Central memory CD4-positive, alpha-beta T cell (primary cell): ENCODE data around the gene LRATD1.

Experiments
- DNase-seq: peaks from one replicate; pipeline ENCODE4 v3.0.0; 2022

The LRATD1 gene

DNA sequence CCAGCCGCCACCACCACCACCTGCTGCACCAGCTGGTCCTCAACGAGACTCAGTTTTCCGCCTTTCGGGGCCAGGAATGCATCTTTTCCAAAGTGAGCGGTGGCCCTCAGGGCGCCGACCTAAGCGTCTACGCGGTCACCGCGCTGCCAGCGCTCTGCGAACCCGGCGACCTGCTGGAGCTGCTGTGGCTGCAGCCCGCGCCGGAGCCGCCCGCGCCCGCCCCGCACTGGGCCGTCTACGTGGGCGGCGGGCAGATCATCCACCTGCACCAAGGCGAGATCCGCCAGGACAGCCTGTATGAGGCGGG is 1.6 kb downstream of the LRATD1 start:
- DNase-seq = no peak

DNA sequence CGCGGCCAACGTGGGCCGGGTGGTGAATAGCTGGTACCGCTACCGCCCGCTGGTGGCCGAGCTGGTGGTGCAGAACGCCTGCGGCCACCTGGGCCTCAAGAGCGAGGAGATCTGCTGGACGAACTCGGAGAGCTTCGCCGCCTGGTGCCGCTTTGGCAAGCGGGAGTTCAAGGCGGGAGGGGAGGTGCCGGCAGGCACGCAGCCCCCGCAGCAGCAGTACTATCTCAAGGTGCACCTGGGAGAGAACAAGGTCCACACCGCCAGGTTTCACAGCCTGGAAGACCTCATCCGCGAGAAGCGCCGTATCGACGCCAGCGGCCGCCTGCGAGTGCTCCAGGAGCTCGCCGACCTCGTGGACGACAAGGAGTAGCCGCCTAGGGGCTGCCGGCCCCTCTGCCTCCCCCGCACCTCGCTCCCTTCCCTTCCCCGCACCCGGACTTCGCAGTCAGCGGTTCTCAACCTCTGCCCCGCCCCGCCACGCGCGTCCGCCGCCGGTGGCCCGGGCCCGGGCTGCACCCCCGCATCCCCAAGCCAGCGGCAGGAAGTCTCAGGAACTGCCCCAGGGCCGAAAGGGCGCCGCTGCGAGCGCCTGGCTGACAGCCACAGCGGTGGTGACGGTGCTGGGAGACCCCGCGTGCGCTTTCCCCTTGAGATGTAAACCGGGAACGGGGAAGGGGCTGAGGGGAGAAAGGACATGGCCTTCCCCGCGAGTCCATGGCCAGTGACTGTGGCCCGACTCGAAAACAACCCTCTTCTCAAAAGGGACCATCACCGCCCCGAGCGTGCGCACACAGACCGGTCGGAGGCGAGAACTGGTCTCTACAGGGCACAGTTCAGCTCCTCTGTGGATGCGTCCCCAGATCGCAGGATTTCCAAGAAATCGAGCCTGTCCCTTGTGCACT is 2.2 kb downstream of the LRATD1 start:
- DNase-seq = no peak

DNA sequence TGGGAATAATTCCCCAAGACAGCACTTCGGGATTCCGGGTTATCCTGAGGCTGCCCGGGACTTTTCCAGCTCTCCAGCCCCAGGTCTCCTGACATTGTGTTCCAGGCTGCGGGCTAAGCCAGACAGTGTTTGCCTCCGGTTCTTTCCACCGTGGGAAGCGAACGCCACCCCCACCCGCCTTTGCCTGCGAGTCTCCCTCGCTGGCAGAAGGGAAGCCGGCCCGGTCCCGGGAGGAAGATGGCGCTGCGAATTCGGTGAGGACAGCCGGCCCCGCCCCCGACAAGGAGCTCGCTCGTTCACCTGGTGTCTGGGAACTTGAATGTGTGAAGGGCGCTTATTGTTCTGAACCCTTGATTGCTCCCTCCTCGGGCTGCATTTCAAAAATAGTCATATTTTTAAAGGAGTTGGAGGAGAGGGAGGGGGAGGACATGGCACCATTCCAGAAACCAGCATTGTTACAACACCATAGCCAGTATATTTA is 2.9 kb downstream of the LRATD1 start:
- DNase-seq = no peak

DNA sequence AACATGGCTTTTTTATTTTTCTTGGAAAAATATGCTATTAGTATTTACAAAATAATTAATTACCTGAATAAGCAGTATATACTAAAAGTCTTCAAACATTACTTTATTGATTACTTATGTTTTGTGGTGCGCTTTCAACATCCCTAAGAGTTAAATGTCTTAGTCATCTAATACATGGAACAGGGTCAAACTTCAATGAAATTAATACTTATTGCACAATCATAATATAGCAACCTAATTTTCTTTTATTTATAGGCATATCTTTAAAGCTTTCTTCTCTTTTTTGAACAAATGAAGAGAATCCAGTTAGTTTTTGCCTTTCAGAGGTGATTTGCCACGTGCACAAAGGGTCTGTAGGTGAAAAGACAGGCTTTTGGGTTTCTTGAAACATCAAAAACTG is 6.0 kb downstream of the LRATD1 start:
- no peak for DNase-seq

DNA sequence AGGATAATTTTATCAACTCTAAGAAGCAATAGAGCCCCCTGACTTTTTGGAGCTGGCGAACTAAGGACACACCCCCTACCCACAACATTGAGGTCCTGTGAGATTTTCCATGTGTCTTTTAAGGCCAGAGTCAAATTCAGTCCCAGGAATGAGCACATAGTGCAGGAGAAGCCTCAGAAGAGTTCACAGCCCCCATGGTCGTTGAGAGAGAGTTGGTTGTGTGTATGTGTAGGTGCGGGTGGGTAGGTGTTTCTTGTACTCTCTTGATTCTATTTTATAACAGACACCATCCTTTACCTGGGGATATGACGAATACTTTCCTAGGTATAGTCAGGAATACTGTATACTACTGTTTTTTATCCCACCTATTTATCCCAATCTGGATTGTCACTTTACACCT is 8.6 kb downstream of the LRATD1 start:
- no peak for DNase-seq

DNA sequence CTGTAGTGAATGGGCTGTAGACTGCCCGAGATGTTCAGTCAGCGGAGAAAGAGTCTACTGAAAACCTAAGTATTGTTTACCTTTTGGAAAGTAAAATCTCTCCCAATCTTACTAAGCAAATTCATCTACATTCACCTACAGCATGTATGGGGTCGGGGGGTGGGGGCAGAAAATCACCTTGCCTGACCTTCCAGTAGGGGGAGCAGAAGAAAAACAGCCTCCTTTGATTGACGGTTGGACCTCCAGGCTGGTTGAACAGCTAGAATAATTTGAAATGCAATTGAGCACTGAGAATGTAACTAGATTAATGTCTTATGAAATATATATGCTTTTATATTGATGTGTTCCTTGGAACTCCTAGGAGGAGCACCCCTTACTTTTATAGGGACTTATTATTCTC is 10.0 kb downstream of the LRATD1 start:
- no peak for DNase-seq

DNA sequence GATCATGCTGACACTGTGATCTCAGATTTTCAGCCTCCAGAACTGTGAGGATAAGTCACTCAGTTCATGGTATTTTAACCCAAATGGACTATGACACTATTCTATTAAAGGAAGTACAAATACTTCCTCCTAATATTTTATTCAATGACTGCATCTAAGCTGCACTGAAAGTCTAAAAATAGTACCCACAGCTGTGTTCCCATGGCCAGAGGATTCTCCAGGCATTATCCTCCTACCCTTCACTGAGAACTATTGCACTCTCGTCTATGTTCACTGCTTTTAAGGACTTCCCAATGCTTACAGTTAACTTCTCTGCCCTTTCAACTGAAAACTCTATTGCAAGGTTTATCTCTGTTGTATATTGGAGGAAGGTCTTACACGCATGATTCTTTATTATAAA is 15.2 kb downstream of the LRATD1 start:
- DNase-seq = no peak

DNA sequence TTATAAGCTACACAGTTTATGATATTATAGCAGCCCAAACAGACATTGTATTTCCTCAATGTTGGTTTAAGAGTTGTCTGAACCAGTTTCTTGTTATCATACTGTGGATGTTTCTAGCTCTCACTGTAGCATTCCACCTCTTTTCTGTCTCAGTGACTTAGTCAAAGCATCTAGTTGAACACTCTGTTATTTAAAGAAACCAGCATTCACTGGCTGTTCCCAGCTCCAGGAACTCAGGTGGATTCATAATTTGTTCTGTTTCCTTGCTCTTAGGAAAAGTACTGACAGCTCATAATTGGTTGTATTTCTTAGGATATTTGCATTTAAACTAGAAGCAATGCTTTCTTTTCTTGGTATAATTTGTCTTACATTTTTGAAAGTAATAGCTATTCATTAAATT is 17.5 kb downstream of the LRATD1 start:
- DNase-seq = no peak

DNA sequence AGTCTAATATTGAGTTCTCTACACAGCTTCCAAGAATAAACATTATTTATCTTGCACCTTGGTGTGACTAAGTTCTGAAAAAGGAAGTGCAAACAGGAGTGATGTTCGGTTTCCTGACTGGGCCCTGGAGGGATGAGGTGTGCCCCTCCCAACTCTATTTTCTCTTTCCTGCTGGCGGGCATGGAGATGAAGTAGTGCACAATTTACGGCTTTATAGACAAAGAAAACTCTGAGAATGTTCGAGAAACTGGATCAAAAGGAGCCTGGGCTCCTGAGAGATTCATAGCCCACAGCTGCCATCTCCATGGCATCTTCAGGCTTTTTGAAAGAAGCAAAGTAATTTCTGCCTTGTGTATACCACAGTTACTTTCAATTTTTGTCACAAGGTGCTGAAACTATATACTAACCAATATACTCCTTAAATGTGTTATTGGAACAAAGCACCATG is 22.3 kb downstream of the LRATD1 start:
- DNase-seq = no peak

DNA sequence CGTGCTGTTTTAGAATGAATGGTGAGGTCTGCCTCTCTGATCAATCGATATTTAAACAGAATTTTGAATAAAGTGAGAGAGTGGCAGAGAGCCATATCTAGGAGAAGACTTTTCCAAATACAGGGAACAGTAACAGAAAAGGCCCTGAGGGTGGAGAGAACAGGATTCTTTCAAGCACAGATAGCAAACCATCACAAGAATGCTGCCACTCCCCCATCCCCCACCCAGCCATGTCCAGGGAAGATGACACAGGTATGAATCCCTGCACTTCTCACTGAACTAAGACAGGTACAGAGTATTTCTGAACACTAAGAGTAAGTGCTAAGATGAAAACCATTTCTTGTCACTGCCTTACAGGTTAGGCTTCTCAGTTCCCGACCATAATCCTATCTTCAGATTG is 23.6 kb downstream of the LRATD1 start:
- no peak for DNase-seq

DNA sequence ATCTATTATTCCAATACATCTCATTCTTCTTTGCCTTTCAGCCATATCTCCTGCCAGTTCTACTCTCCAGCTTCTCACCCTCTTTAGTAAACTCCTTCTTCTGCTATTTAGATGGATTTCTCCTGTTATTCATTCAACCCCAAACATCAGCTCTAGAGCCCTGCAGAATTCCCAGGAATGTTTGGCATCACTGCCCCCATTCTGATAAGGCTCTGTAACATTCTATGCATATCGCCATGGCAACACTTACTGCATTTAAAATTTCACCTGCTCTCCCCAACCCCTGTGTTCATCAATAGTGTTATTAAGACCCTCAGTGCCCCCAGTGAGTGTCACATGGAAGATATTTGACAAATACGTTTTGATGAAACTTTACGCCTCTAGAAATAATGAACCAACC is 28.6 kb downstream of the LRATD1 start:
- no peak for DNase-seq

DNA sequence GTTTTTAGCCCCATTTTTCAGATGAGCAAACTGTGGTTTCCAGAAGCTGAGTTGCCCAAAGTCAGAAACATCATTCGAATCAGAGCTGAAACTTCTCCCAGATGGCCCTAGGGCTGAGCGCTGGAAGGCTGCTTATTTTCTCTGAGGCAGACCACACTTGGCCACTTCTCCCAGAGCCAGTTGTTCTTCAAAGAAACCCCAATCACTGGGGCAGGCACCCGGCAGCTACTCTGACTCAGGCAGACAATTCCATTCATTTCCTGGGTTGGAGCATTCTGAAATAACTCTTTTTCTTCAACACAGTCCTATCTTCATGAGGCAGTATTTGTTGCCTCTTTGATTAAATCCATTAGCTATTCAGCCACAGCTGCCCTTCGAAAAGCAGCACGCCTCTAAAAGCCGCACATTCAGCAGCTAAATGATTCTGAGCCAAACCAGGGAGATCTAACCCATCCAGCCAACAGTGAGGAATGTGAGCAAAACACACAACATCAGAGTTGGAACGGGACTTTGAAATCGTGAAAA is 40.9 kb downstream of the LRATD1 start:
- DNase-seq = no peak

DNA sequence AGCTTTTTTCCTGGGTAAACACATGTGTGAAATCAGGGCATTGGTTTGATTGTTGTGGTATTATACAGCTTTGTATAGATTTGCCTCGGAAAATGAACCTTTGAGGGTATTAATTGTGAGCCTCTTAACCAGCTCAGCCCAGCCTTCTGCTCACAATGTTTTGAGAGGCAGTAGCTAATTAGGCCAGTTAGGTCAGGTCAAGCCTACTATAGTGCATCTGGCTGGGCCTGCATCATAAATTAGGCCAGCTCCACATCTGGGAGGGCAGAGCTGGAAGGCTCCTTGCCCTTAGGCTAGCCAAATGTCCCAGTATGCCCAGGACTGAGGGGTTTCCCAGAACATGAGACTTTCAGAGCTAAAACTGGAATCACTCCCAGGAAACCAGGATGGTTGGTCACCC is 43.0 kb downstream of the LRATD1 start:
- no peak for DNase-seq

DNA sequence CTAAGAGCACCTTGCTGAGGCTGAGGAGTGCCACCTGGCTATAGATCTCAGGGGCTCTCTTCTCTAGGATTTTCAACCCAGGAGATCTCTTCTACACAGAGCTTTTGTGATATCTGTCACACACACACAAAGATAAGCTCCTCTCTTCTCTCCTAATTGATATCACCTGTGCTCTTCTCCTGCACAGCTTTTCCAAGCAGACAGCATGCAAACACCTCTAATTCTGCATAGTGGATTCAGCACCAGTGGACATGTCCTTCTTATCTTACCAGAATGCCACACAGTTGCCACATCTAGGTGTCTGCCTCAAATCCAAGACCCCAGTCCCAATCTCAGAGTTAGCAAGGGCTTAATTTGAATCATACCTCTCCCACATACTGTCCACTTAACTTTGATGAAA is 43.9 kb downstream of the LRATD1 start:
- DNase-seq = no peak

DNA sequence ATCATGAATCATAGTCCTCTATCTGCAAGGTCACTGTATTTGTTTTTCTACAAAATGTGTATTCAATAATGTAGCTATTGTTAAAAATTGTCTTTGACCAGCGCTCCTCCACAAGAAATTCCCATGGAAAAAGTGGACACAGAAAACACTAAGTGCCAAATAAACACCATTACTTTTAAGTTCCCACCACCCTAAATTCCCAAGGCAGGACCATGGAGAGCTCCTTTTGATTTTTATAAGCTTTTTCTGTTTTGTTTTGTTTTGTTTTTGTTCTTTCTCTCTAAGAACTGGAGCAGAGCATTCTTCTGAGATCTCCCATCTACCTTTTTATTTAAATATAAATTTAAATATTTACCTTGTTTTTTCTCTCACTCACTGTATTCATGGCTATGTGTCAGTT is 44.5 kb downstream of the LRATD1 start:
- DNase-seq = no peak

DNA sequence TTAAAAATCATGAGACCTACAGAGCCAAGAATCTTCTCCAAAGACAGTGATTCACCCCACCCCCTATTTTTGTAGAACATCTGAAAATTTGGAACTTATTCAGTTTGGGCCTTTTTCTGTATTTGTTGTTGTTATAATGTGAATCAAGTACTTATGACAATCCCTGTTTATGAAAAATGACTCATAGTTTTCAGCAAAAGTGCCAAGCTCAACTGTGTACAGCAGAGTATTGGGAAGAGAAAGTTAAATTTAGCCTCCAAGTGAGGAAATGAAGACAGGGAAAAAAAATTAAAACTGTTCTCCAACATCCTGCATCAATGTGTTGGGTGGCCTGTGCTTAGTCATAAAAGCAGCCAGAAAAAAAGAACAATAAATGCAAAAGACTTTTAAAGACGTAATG is 46.2 kb downstream of the LRATD1 start:
- DNase-seq = no peak

DNA sequence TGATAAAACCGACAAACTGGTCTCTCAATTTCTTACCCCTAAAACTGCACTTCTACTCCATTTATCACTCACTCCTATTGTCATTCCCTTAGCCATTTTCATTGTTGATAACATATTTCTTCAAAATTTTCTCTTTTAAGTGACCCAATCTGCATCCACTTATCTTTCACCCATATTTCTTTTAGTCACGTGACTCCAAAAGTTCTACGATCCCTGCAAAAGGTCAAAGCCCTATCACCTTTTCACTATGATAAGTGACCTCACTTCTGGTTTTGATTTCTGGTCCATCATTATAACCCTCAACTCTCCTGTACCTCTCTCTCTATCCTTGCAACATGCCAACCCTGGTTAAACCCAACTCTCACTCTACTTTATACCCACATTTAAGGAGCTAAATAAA is 49.1 kb downstream of the LRATD1 start:
- no peak for DNase-seq
